ENCODE data around the gene TBCD.

- TF ChIP-seq CTCF (IDR thresholded peaks at IDR 0.05) = no peak
- no peak for TF ChIP-seq POLR2A (IDR thresholded peaks at IDR 0.05)
These were observed 225.2 kb downstream of the TBCD start for GRCh38 chr17:82976982-82977488.
